Gastroesophageal sphincter (tissue), 4 donors: ENCODE data around the gene TRDMT1. TPM values are rescaled to one million over a fixed set of nuclear protein-coding genes. Genes with fewer than 3 reads are reported as not detected.

ENCODE experiments used
- ATAC-seq: fragments of 150-250 bp; one replicate; pipeline ENCODE4 v1.9.1; 2016; ENCODE audit warnings: mild to moderate bottlenecking, moderate library complexity
- H3K27ac ChIP-seq, 4 donors: fragments of 200-600 bp; sonication (generic) in 3 of 4; 1 replicate in 3 of 4; 2 replicates in 1 of 4; pipeline ENCODE4 v1.5.1; 2016 to 2019
- H3K27me3 ChIP-seq: fragments of 200-600 bp; sonication (generic); one replicate; pipeline ENCODE4 v1.5.1; 2019
- H3K36me3 ChIP-seq, 2 donors: fragments of 200-600 bp; sonication (generic); one replicate each; pipeline ENCODE4 v1.5.1; 2019; ENCODE audit warnings: control low read depth in 1 of 2
- H3K4me1 ChIP-seq, 3 donors: fragments of 200-600 bp; sonication (generic); 1 replicate in 2 of 3; 2 replicates in 1 of 3; pipeline ENCODE4 v1.5.1; 2016 to 2019; ENCODE audit warnings: control low read depth in 2 of 3
- H3K4me3 ChIP-seq, 2 donors: fragments of 200-600 bp; sonication (generic); one replicate each; pipeline ENCODE4 v1.5.1; 2019; ENCODE audit warnings: mild to moderate bottlenecking in 1 of 2, moderate library complexity in 1 of 2
- H3K9me3 ChIP-seq, 3 donors: fragments of 200-600 bp; sonication (generic); one replicate each; pipeline ENCODE4 v1.5.1; 2017 to 2019; ENCODE audit warnings: control low read depth in 2 of 3
- EP300 ChIP-seq: sonication (generic); formaldehyde crosslinking; IDR thresholded peaks from one replicate; pipeline ENCODE4 v1.6.1; 2017; ENCODE audit warnings: antibody characterized with exemption, mild to moderate bottlenecking
- POLR2A ChIP-seq, 2 donors: fragments of 450-650 bp; IDR thresholded peaks; one replicate each; pipeline ENCODE4 v1.6.1; 2017; ENCODE audit warnings: antibody characterized with exemption in 2 of 2, mild to moderate bottlenecking in 2 of 2, moderate library complexity in 1 of 2
- POLR2AphosphoS5 ChIP-seq: sonication (generic); formaldehyde crosslinking; IDR thresholded peaks from one replicate; pipeline ENCODE4 v1.6.1; 2017; ENCODE audit warnings: antibody characterized with exemption
- WGBS, 2 donors: methylation state at CpG; one replicate each; pipeline ENCODE4 v1.1.5; 2018; ENCODE audit warnings: low coverage in 1 of 2; 5-methylcytosine and 5-hydroxymethylcytosine counted together
- total RNA-seq, 4 donors: library from RNA; depleted of rRNA; stranded (reverse); fragments of >200 nt; gene quantifications; one replicate each; pipeline ENCODE4 v1.1.0, GENCODE V29; 2016
- TF ChIP-seq, protein P1 (sequence below), 4 experiments: fragments of 200-600 bp in 2 of 4; fragments of 450-650 bp in 2 of 4; sonication (generic) in 1 of 4; IDR thresholded peaks; one replicate each; pipeline ENCODE4 v1.5.1; 2017 to 2019; ENCODE audit warnings: antibody characterized with exemption in 4 of 4, mild to moderate bottlenecking in 2 of 4, moderate library complexity in 2 of 4

Gene TRDMT1
- total RNA-seq, 4 donors from 2014 or later: 4.5 to 6.4 (median 5.3) TPM

DNA sequence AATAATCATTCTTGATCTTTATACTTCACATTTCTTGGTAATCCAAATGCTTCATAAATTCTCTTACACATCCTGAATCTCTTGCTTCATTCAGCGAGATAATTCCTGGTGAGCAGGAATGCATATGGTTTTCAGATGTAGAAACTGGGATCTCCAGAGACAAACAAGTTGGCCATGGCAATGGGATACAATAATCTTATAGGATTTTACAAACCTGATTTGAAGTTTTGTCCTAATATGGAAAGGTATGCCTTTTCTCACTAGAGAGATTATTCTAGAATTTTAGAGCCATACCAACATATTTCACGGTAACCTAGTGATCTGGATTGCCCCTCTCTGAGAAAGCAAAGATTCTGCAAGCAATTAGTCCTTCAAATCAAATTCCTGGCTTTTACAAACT is 13.1 kb upstream of the TRDMT1 start:
- Histone ChIP-seq H3K36me3 (no peaks in the 10 kb centered on the region), H3K4me1 (peaks cover 0 to 26% (median 8%) of the 10 kb centered on the region in 3 donors), H3K9me3 (no peaks in the 10 kb centered on the region), H3K27me3 (no peaks in the 10 kb centered on the region), H3K4me3 (no peak overlapping the region), H3K27ac (peak overlapping the region in 3 of 4 donors; percentile 71 to 80 (median 74))
- no peak for ATAC-seq
- 84 to 90% methylated on average over 2 of the region's 2 CpGs for WGBS, 2 donors
- TF ChIP-seq, protein P1, sequence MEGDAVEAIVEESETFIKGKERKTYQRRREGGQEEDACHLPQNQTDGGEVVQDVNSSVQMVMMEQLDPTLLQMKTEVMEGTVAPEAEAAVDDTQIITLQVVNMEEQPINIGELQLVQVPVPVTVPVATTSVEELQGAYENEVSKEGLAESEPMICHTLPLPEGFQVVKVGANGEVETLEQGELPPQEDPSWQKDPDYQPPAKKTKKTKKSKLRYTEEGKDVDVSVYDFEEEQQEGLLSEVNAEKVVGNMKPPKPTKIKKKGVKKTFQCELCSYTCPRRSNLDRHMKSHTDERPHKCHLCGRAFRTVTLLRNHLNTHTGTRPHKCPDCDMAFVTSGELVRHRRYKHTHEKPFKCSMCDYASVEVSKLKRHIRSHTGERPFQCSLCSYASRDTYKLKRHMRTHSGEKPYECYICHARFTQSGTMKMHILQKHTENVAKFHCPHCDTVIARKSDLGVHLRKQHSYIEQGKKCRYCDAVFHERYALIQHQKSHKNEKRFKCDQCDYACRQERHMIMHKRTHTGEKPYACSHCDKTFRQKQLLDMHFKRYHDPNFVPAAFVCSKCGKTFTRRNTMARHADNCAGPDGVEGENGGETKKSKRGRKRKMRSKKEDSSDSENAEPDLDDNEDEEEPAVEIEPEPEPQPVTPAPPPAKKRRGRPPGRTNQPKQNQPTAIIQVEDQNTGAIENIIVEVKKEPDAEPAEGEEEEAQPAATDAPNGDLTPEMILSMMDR (IDR thresholded peaks at IDR 0.05): no peak
- TF ChIP-seq EP300 (no peak), POLR2AphosphoS5 (no peak), POLR2A (IDR thresholded peaks at IDR 0.05) (no peak)

DNA sequence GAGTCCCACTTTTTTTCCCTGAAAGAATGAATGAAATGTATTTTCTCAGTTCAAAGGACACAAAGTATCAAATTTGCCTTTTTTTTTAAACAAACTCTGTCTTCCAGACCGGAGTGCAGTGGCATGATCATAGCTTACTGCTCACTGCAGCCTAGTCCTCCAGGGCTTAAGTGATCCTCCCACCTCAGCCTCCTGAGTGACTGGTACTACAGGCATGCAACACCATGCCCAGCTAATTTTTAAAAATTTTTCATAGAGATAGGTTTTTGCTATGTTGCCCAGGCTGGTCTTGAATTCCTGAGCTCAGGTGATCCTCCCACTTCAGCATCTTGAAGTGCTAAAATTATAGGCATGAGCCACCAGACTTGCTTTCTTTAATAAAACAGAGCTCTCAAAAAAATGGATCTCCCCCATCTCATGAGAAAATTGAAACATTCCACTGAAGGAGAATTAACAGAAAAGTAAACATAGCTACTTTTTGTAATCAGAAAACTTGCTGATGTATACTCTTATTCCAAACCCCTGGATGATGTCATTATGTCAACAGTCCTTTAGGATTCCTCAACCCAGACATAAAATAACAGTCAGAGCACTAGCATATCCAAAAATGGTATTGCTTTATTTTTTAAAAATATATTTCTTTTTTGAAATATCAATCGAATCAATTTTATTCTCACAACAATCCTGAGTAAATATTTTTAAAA is 12.3 kb upstream of the TRDMT1 start:
- Histone ChIP-seq H3K9me3 (no peaks in the 10 kb centered on the region), H3K27me3 (no peaks in the 10 kb centered on the region), H3K27ac (no peak overlapping the region), H3K36me3 (no peaks in the 10 kb centered on the region), H3K4me3 (no peak overlapping the region), H3K4me1 (peaks cover 0 to 26% (median 8%) of the 10 kb centered on the region in 3 donors)
- WGBS, 2 donors: 67% methylated on average over 2 of the region's 2 CpGs; no CpG with 5 or more reads in 1 of the 2 donors
- TF ChIP-seq, protein P1 (IDR thresholded peaks at IDR 0.05): no peak
- TF ChIP-seq POLR2AphosphoS5 (no peak), POLR2A (IDR thresholded peaks at IDR 0.05) (no peak), EP300 (no peak)
- no peak for ATAC-seq

DNA sequence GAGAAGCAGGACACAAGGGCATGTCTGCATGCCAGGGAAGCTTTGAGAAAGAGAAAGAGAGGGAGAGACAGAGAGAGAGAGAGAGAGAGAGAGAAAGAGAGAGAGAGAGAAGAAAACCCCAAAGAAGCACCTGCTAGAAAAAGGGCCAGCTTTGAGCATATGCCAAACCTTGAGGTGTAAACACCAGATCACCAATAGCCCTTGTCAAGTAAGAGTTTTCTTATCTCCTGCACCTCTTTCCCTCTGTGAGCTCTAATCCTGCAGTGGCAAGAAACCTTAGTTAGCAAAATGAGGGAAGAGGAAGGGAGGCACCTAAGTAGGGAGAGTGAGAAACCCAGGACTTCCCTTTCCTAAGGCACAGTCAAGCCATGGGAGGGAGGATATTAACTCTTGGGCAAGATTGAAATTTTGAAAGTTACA is 11.3 kb upstream of the TRDMT1 start:
- no peaks in the 10 kb centered on the region for H3K36me3 ChIP-seq
- no peak for TF ChIP-seq EP300
- TF ChIP-seq POLR2A (IDR thresholded peaks at IDR 0.05): no peak
- TF ChIP-seq, protein P1 (IDR thresholded peaks at IDR 0.05): no peak
- no peak for TF ChIP-seq POLR2AphosphoS5
- H3K4me1 ChIP-seq: peaks cover 0 to 26% (median 8%) of the 10 kb centered on the region in 3 donors
- no peak for ATAC-seq
- no peak overlapping the region for H3K27ac ChIP-seq
- H3K4me3 ChIP-seq: no peak overlapping the region
- H3K9me3 ChIP-seq: no peaks in the 10 kb centered on the region
- H3K27me3 ChIP-seq: no peaks in the 10 kb centered on the region

DNA sequence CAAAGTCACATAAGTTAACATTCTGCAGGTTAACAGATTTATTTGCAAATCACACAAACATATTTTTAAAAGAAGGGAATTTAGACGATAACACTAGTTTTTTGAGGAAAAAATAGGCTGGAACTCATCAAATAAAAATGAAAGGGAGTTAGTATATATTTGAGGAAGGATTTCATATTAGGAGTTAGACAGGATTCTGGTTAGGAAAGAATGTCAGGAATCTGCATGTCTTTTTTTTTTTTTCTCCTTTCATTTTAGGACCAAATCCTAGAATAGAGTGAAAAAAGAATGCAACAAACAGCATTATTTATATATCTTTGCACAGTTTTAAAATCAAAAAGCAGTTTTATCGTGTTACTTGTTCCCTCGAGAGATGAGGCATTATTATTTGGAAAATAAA is 8.9 kb upstream of the TRDMT1 start:
- Histone ChIP-seq H3K27me3 (no peaks in the 10 kb centered on the region), H3K4me1 (peaks cover 0 to 17% (median 1%) of the 10 kb centered on the region in 3 donors), H3K36me3 (no peaks in the 10 kb centered on the region), H3K4me3 (no peak overlapping the region), H3K27ac (no peak overlapping the region), H3K9me3 (no peaks in the 10 kb centered on the region)
- no peak for ATAC-seq
- TF ChIP-seq, protein P1 (IDR thresholded peaks at IDR 0.05): no peak
- TF ChIP-seq EP300 (no peak), POLR2A (IDR thresholded peaks at IDR 0.05) (no peak), POLR2AphosphoS5 (no peak)
- WGBS, 2 donors: 33 to 36% methylated on average over 3 of the region's 3 CpGs

GRCh38 chr10:17209881-17210280 is 8.4 kb upstream of the TRDMT1 start:
- no peak overlapping the region for H3K27ac ChIP-seq
- ATAC-seq: no peak

More at GRCh38 chr10:17209881-17210280, 8.4 kb upstream of the TRDMT1 start:
- Histone ChIP-seq H3K9me3 (no peaks in the 10 kb centered on the region), H3K4me3 (no peak overlapping the region), H3K27me3 (no peaks in the 10 kb centered on the region), H3K4me1 (peaks cover 0 to 17% (median 0%) of the 10 kb centered on the region in 3 donors), H3K36me3 (no peaks in the 10 kb centered on the region)
- TF ChIP-seq, protein P1 (IDR thresholded peaks at IDR 0.05): no peak
- no peak for TF ChIP-seq POLR2A (IDR thresholded peaks at IDR 0.05)
- no peak for TF ChIP-seq POLR2AphosphoS5
- no peak for TF ChIP-seq EP300
- 58 to 69% methylated on average over 2 of the region's 2 CpGs for WGBS, 2 donors
